Measurements from ENCODE around the gene ZFP1.

Gene ZFP1

GRCh38 chr16:75148311-75149195 is at the start of gene ZFP1:
Gene ZFP1 (plus strand): TSS chr16:75148524. CDS start chr16:75152952, 4,428 bp downstream.
- Mint-ChIP-seq H3K36me3 (peaks cover 29% of the 10 kb centered on the region), H3K9me3 (peaks cover 14% of the 10 kb centered on the region), H3K27ac (peak within 1 kb of the TSS; percentile 78), H3K4me1 (peaks cover 38% of the 10 kb centered on the region), H3K4me3 (peak within 1 kb of the TSS; percentile 83), H3K27me3 (no peaks in the 10 kb centered on the region)
- ATAC-seq, result peak; percentile 92

DNA sequence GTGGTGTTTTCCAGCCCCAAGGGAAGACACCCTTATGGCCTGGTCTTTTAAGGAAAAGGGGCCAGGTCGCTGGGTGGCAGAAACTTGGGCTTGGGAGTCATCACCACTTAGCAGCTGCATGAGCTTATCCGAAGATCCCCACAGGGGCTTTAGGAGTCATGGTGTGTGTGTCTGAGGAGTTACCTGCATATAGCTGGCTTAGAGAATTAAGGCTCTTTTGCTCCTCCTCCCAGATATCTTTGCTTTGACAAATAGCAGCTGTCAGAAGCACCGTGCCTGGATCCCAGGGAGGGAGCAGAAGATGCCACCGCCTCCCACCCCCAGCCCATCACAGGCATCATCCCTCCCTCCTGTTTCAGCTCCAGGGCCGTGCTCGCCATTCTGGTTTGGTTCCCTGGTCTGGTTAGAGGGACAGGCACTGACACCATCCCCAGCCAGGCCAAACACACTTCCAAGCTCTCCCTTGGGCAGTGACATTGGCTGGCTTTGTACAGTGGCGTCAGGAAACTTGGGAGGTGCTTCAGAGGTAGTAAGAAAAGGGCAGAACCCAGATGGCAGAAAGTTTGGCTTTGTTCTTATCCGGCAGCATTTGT is 49.2 kb upstream of the ZFP1 start:
- Mint-ChIP-seq H3K27me3 (peaks cover 20% of the 10 kb centered on the region), H3K27ac (no peak overlapping the region), H3K9me3 (peaks cover 2% of the 10 kb centered on the region), H3K36me3 (no peaks in the 10 kb centered on the region), H3K4me3 (no peak overlapping the region), H3K4me1 (peaks cover 25% of the 10 kb centered on the region)
- no peak for ATAC-seq

GRCh38 chr16:75099738-75100602 is 48.4 kb upstream of the ZFP1 start:
- H3K4me3 Mint-ChIP-seq, result no peak overlapping the region
- H3K4me1 Mint-ChIP-seq, result peaks cover 24% of the 10 kb centered on the region
- ATAC-seq, result peak; percentile 28
- peaks cover 28% of the 10 kb centered on the region for H3K27me3 Mint-ChIP-seq
- no peaks in the 10 kb centered on the region for H3K36me3 Mint-ChIP-seq
- H3K9me3 Mint-ChIP-seq, result peaks cover 4% of the 10 kb centered on the region
- no peak overlapping the region for H3K27ac Mint-ChIP-seq

DNA sequence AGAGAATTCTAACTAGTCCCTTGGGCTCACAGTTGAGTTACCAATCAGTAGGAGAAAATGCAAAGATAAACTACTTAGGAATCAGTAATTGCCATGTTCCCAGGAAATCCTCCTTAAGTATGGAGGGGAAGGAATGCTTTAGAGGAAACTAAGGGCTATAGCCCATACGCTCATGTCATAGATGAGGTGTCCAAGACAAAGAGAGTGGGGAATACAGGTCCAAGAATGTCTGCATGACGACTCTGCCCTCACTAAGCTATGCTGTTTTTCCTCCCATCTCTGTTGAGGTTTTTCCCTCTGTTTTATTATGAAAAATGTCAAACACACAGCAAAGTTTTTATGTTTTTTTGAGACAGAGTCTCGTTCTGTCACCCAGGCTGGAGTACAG is 47.7 kb upstream of the ZFP1 start:
- Mint-ChIP-seq H3K27ac (no peak overlapping the region), H3K4me3 (no peak overlapping the region), H3K36me3 (no peaks in the 10 kb centered on the region), H3K27me3 (peaks cover 34% of the 10 kb centered on the region), H3K4me1 (peaks cover 23% of the 10 kb centered on the region), H3K9me3 (peaks cover 4% of the 10 kb centered on the region)
- no peak for ATAC-seq

DNA sequence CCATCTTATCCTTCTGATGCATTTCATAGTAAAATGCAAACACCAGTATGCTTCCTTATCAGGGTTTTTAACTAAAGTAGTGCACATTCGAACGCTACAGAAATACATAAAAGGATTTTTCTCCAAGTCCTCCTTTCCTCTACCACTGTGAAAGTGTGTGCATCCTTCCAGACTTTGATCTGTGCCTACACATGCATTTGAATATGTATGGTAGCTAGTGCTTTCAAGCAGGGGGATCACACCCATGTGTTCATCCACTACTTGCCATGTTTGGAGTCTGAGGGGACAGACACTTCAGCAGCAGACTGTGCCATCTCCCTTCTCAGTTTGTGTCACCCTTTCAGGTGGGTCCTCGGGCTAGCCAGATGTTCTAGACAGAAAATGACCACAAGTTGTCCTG is 46.7 kb upstream of the ZFP1 start:
- no peak overlapping the region for H3K4me3 Mint-ChIP-seq
- peaks cover 30% of the 10 kb centered on the region for H3K4me1 Mint-ChIP-seq
- H3K9me3 Mint-ChIP-seq, result peaks cover 4% of the 10 kb centered on the region
- H3K36me3 Mint-ChIP-seq, result no peaks in the 10 kb centered on the region
- H3K27ac Mint-ChIP-seq, result no peak overlapping the region
- no peak for ATAC-seq
- H3K27me3 Mint-ChIP-seq, result peaks cover 45% of the 10 kb centered on the region

DNA sequence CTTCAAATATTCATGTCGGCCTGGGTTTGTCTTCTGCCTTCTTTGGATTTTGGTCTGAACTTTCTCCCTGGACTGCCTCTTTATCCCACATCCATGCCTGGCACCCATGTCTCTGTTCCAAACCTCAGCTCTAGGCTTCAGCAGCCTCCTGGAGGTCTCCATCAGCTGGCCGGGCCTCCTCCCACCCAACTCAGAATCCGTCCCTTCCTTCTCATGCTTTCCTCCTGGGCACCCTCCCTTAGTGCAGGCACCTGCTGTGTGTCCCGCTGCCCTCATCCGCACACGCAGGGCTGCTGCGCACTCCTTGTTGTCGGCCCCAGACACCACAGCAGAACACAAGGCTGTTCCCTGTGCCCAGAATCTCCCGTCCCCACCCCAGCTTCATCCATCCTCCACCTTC is 45.7 kb upstream of the ZFP1 start:
- H3K4me3 Mint-ChIP-seq, result no peak overlapping the region
- no peaks in the 10 kb centered on the region for H3K36me3 Mint-ChIP-seq
- H3K27me3 Mint-ChIP-seq, result peaks cover 54% of the 10 kb centered on the region
- peaks cover 30% of the 10 kb centered on the region for H3K4me1 Mint-ChIP-seq
- no peak overlapping the region for H3K27ac Mint-ChIP-seq
- ATAC-seq, result no peak
- peaks cover 4% of the 10 kb centered on the region for H3K9me3 Mint-ChIP-seq

- Mint-ChIP-seq H3K27ac (no peak overlapping the region), H3K36me3 (no peaks in the 10 kb centered on the region), H3K27me3 (peaks cover 68% of the 10 kb centered on the region), H3K9me3 (peaks cover 4% of the 10 kb centered on the region), H3K4me1 (peaks cover 36% of the 10 kb centered on the region), H3K4me3 (no peak overlapping the region)
- no peak for ATAC-seq
Observed at GRCh38 chr16:75103994-75104393, 44.3 kb upstream of the ZFP1 start.

- Mint-ChIP-seq H3K4me1 (peaks cover 36% of the 10 kb centered on the region), H3K27ac (no peak overlapping the region), H3K4me3 (no peak overlapping the region), H3K36me3 (no peaks in the 10 kb centered on the region), H3K27me3 (peaks cover 77% of the 10 kb centered on the region), H3K9me3 (peaks cover 4% of the 10 kb centered on the region)
- no peak for ATAC-seq
Observed at GRCh38 chr16:75104836-75105235, 43.5 kb upstream of the ZFP1 start.

- H3K4me1 Mint-ChIP-seq, result peaks cover 37% of the 10 kb centered on the region
- no peak for ATAC-seq
- no peaks in the 10 kb centered on the region for H3K36me3 Mint-ChIP-seq
- H3K9me3 Mint-ChIP-seq, result peaks cover 4% of the 10 kb centered on the region
- H3K27me3 Mint-ChIP-seq, result peaks cover 83% of the 10 kb centered on the region
- H3K4me3 Mint-ChIP-seq, result no peak overlapping the region
- H3K27ac Mint-ChIP-seq, result no peak overlapping the region
Observed at GRCh38 chr16:75105306-75106061, 42.8 kb upstream of the ZFP1 start.

- no peak overlapping the region for H3K27ac Mint-ChIP-seq
- no peak overlapping the region for H3K4me3 Mint-ChIP-seq
- ATAC-seq, result no peak
- peaks cover 4% of the 10 kb centered on the region for H3K9me3 Mint-ChIP-seq
- H3K27me3 Mint-ChIP-seq, result peaks cover 95% of the 10 kb centered on the region
- H3K36me3 Mint-ChIP-seq, result no peaks in the 10 kb centered on the region
- H3K4me1 Mint-ChIP-seq, result peaks cover 48% of the 10 kb centered on the region
Observed at GRCh38 chr16:75106351-75107274, 41.7 kb upstream of the ZFP1 start.

DNA sequence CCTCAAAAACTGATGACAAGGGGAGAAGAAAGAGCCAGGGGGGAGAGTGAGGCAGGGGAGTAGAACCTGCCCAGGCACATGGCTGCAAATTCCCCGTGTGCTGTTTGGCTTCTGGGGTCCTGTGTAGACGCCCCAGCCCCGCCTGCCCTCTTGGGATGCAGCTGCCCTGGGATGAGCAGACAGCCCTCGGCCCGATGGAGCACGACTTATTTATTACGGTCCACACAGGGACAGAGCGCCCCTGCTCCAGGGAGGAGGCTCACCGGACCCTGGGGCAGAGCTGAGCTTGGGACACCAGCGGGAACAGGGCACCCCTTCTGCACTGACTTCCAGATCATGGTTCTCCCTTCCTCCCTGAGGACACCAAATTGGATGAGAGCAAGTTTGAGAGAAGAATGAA is 40.8 kb upstream of the ZFP1 start:
- no peak overlapping the region for H3K27ac Mint-ChIP-seq
- peaks cover 4% of the 10 kb centered on the region for H3K9me3 Mint-ChIP-seq
- no peak for ATAC-seq
- H3K36me3 Mint-ChIP-seq, result no peaks in the 10 kb centered on the region
- H3K4me1 Mint-ChIP-seq, result peaks cover 57% of the 10 kb centered on the region
- no peak overlapping the region for H3K4me3 Mint-ChIP-seq
- peaks cover 96% of the 10 kb centered on the region for H3K27me3 Mint-ChIP-seq

GRCh38 chr16:75108792-75109731 is 39.3 kb upstream of the ZFP1 start:
- Mint-ChIP-seq H3K4me1 (peaks cover 60% of the 10 kb centered on the region), H3K9me3 (peaks cover 3% of the 10 kb centered on the region), H3K27ac (peak overlapping the region; percentile 26), H3K36me3 (no peaks in the 10 kb centered on the region), H3K4me3 (peak overlapping the region; percentile 34), H3K27me3 (peaks cover 98% of the 10 kb centered on the region)
- ATAC-seq, result peak; percentile 71

- H3K4me1 Mint-ChIP-seq, result peaks cover 60% of the 10 kb centered on the region
- peaks cover 91% of the 10 kb centered on the region for H3K27me3 Mint-ChIP-seq
- no peak overlapping the region for H3K4me3 Mint-ChIP-seq
- H3K9me3 Mint-ChIP-seq, result no peaks in the 10 kb centered on the region
- peak overlapping the region; percentile 26 for H3K27ac Mint-ChIP-seq
- no peak for ATAC-seq
- H3K36me3 Mint-ChIP-seq, result no peaks in the 10 kb centered on the region
Observed at GRCh38 chr16:75109732-75110243, 38.5 kb upstream of the ZFP1 start.

All from stimulated activated memory B cell treated with anti-CD40 and anti-IgM and Interleukin-4, amounts not matched to agents 10 μg/mL and 1 μg/mL and 100 μg/mL, for 72 hours (primary cell).